Raji (cell line): ENCODE measurements around the gene ABCB4.

Experiments used
- POLR2A ChIP-seq: IDR thresholded peaks from 2 replicates; pipeline ENCODE4 v1.6.1; 2011; ENCODE audit warnings: low read depth, low read length, control low read depth; ENCODE audit not compliant: insufficient read depth

ABCB4 gene

DNA sequence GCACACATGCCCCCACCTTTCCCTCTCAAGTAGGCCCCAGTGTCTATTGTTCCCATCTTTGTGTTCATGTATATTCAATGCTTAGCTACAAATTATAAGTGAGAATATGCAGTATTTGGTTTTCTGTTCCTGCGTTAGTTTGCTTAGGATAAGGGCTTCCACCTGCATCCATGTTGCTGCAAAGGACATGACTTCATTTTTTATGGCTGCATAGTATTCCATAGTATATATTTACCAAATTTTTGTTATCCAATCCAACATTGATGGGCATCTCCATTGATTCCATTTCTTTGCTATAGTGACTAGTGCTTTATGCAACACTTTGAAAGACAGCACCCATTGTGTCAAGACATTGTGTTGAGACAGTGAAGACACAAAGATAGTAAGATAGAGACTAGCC, 19.0 kb upstream of the ABCB4 start:
- TF ChIP-seq POLR2A, result no peak

DNA sequence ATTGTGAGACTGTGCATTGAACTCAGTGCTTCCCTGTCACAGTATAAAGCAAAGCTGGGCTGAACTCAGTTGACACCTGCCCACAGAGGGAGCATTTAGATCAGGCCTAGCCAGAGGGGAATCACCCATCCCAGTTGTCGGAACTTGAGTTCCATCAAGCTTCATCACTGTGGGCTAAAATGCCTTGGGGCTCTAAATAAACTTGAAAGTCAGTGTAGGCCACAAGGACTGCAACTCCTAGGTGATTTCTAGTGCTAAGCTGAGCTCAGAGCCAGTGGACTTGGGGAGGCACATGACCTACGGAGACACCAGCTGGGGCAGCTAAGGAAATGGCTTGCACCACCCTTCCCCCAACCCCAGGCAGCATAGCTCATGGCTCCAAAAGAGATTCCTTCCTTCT, 7.7 kb upstream of the ABCB4 start:
- TF ChIP-seq POLR2A, result no peak

DNA sequence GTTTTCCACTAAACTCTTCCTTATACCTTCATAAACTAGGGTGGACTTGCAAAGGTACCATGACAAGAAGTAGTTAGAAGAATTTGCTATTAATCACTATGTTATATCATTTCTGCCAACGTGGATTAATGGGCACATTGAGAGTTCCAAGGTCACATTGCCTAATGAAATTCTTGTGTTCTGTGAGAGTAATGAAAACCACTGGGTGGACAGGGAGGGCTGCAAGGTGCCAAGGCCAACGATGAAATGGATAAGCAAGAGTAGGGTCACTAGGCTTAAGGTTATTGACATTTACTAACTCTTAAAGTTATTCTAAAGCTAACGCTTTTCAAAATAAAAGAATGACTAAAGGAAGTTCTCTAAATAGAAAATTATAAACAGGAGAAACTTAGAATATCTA, 6.6 kb upstream of the ABCB4 start:
- TF ChIP-seq POLR2A, result no peak

DNA sequence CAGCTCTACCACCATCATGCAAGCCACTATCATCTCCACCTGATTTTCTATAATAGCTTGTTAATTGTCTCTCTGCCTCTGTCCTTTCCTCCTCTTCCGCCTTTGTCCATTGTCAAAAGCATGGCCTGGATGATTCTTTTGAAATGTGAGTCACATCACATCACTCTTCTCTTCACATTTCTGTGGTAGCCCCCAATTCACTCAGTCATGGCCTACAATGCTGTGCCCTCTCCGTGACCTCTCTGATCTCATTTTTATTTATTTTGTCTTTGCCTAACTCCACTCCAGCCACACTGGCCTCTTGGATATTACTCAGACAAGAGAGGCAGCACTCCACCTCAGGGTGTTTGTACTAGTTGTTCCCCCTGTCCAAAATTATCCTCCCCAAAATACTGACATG, 4.9 kb upstream of the ABCB4 start:
- no peak for TF ChIP-seq POLR2A

DNA sequence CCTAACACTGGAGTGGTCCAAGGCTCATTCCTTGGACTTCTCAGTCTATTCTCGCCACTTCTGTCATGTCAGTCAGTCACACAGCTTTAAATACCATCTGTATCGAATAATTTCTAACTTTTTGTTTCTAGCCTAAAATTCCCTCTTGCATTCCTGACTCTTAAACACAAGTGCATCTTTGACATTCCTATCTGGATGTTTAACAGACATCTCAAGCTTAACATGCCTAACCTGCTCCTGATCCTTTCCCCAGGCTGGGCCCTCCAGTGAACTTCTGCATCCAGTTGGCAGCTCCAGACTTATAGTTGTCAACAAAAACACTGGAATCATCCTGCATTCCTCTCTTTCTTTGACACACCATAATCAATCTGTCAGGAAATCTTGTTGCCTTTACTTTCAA, 4.5 kb upstream of the ABCB4 start:
- no peak for TF ChIP-seq POLR2A

DNA sequence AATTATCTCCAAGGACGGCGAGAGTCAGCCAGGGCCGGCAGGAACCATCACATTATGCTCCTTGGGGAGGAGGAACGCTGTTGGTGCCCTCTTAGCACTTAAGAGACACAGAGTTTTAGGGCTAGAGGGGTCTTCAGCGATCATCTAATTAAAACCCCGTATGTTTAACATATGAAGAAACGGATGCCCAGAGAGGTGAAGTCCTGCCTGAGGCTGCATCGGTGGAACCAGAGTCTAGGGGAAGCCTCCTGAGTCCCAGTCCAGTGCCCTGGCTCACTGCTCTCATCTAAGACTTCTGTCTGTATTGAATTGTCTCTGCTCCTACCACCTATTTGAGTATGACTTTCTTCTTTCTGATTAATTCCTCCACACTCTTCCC, 688 bp upstream of the ABCB4 start:
- TF ChIP-seq POLR2A, result no peak

DNA sequence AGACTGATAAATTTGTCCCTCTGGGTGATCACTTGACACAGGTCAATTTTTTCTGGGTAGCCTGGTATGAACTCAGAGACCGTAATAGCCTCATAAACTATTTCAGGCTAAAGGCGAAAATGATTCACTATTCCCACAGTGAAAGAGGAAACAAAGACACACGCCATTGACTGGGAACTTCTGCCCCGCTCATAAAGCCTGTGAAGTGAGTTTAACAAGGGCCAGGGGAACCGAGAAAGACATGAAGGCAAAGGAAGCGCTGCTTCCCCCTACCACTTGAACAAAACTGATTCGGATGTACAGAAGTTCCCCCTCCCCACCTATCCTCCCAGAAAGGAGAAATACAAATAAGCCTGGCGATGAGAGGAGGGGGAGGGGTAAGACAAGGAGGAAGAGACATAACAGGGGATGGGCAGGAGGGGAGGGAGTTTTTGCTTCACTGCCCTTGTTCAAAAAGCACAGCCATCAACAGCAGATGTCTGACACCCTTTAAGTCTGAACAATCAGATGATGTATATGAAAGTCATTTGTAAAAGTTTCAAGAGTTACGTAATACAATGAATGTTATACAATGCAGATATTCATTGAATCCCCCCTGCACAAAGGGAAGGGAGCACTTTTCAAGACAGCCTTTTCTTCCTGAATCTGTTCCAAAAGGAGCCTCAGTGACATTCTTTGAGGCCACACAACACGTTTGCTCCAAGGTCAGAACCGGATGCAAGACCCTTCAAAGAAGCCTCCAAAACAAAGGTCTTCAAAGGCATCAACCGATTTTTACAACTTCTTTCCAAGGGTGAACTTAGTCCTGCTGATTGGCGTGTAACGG, 734 bp downstream of the ABCB4 start:
- no peak for TF ChIP-seq POLR2A

DNA sequence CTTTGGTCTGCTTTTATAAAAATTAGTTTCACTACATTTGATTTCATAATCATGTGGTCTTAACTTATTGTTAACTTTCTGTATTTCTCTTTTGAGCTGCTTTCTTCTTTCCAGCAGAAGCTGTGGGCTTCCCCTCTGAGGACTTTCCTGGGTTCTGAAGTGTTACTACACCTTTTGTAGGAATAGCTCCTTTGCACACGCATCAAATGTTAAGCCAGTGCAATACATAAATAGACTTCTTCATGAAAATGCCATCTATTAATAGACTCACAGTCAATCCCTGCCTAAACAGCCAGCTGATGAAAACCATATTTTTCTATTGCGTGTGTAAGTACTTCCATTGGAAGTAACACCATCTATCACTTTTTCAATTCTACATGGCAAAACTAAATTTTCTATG, 1.5 kb downstream of the ABCB4 start:
- no peak for TF ChIP-seq POLR2A

DNA sequence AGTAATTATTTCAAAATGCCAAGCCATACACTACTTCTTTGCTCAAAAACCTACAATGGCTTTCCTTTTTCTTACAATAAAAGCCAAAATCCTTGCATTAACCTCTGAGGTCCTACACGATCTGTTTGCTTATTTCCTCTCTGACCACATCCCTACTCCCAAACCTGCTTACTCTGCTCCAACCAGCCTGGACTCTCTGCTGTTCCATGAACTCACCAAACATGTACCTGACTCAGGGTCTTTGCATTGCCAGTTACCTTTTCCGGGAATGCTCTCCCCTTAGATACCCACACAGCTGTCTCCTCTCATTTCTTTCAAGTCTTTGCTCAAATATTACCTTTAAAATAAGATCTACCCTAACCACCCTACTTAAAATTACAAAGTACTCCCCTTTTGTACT, 2.3 kb downstream of the ABCB4 start:
- TF ChIP-seq POLR2A, result no peak

DNA sequence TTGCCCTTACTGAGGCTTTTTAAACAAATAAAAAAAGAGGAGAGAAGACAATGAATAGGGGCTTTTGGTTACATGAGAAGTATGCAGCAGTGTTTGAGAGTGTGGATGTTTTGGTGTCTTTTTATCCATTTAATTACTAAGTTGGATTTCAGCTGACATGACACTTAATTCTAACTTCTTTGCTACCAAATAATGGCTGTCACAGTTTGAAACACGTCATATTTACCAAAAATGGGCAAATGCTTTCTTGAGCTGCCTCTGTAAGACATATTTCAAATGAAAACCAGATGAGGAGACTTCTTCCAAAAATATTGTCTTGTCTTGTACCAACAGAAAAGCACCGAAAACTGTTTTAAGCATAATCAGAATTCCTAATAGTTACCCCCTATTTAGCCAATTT, 4.0 kb downstream of the ABCB4 start:
- TF ChIP-seq POLR2A, result no peak

DNA sequence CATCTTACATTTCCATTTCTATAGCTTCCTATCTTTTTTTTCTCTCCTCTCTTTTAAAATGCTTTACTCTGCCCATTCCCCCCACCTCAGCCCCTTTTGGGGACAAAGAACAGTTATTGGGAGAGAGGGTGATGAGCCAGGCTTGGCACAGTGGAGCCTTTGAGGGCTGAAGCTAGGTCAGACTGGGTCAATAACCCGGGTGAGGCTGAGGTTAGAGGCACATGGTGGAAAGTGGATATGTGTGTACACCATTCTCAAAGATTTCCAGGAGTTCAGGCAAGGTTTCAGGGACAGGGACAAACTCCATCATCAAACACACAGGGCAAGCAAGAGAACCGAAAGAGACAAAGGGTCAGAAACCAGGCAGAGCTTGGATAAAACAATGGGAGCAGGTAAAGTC, 11.5 kb downstream of the ABCB4 start:
- TF ChIP-seq POLR2A, result no peak

DNA sequence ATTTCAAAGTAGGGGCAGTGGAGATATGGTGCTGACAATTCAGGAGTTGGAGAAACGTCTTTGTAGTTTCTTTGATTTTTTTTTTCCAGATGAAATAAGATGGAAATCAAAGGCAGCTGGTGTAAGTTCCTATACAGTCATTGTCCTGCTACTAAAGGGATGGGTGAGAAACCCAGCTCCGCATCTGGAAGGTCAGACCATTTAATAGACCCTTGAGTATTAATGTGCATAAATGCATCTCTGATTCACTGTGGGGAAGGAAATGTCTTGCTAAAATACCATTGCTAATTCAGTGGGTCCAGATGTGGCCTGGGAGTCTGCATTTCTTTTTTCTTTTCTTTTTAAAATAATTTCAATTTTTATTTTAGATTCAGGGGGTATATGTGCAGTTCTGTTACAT, 15.5 kb downstream of the ABCB4 start:
- no peak for TF ChIP-seq POLR2A

DNA sequence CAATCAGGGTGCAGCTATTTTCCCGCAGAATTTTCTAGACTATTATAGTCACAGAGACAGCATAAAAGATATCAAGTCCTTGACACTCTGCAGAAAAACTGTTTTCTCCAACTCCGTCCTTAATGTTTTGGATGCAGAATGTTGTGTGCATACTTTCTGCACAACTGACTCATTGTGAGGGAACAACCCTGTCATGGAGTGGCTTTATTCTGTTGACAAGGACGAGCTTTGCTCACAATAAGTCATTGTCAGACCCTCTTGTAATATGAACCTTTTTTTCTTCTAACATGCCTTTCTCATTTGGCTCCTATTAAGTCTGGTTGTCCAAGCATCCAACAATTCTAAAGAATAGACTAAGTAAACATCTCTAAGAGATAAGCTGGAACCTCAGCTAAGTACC, 17.3 kb downstream of the ABCB4 start:
- no peak for TF ChIP-seq POLR2A

DNA sequence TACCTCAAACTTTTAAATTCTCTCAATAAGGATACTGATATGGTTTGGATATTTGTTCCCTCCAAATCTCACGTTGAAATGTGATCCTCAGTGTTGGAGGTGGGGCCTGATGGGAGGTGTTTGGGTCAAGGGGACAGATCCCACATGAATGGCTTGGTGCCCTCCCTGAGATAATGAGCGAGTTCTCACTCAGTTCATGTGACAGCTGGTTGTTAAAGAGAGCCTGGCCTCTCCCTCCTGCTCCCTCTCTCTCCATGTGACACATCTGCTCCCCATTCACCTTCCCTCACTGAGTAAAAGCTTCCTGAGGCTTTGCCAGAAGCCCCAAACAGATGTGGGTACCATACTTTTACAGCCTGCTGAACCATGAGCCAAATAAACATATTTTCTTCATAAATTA, 19.2 kb downstream of the ABCB4 start:
- TF ChIP-seq POLR2A, result no peak

DNA sequence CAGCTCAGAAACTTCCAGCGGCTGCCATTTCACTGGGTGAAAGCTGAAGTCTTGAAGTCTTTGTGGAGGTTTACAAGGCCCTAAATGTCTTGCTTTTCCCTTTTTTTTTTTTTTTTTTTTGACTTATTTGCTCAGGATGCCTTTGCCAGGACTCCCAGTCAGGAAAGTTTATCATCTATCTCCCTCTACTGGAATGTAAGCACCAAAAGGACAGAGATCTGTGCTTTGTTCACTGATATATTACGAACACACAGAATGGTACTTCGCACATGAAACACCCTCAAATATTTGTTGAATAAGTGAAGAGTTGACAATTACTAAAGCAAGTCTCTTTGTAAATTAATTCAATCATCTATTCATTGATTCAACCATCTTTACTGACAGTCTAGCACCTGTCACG, 23.2 kb downstream of the ABCB4 start:
- no peak for TF ChIP-seq POLR2A

DNA sequence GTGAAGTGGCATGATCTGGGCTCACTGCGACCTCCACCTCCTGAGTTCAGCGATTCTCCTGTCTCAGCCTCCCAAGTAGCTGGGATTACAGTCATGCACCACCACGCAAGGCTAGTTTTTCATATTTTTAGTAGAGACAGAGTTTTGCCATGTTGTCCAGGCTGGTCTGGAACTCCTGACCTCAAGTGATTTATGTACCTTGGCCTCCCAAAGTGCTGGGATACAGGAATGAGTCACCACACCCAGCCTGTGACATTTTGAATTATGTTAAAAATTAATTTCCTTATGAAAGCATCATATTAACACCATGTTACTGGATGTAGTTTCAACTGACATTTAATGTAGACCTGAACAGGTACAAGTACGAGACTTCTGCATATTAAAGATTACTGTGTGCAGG, 24.3 kb downstream of the ABCB4 start:
- TF ChIP-seq POLR2A, result no peak

DNA sequence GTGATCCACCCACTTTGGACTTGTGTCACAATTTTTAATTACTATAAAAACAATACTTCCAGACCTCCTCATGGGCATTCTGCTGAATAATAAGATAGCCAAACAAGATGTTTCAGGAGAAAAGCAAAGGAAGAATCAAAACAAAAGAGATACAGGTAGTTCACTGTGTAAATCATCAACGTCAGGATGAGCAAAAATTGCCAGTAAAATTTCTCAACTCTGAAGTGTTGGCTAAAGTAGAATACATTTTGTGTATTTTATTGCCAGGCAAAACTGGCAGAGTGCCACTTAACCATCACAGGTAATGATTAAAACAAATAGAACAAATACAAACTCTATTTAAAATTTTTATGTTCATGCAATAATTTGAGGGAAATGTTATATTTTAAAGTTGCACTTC, 24.8 kb downstream of the ABCB4 start:
- TF ChIP-seq POLR2A, result no peak

DNA sequence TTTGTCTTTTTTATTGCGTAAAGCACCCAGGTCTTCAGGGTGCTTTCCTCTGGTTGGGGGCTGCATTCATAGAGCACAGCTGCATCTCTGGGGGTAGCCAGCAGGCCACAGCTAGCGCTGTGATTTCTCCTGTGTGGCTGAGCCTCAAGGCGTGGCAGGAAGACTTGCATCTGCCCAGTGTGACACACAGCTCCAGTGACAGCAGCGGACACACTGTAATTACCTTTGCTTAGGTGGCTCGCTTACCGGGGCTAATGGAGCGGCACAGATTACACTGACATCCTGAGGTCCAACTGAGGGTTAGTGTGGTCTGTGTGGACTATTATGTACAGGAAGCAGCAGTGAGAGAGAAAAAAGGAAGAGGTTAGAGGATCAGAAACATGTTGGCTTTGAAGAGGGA, 27.1 kb downstream of the ABCB4 start:
- TF ChIP-seq POLR2A, result no peak

DNA sequence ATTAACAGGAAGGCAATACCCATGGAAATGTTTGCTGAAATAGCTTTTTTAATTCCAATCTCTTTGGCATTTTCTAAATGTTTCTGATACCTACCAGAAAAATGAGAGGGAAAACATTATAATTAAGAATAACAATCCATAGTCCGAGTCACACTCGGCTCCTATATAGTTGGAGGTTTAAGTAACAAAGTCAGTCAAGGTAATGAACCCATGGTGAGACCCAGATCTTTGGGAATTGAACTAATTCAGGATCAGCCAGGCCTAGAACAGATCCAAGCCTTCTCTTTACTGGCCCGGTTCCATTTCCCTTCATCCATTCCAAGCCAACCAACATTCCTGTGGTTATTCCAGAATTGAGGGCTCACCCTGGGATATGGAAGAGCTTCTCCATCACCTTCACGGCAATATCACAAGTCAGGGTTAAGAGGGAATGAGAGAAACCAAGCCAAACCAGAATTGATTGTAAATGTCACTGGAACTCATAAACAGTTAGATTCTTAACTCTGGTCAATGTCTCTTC, 28.3 kb downstream of the ABCB4 start:
- no peak for TF ChIP-seq POLR2A
